KMS-11 (cell line): ENCODE data around the gene OR5A1.

Experiments
- H2AFZ ChIP-seq: fragments of 200-600 bp; sonication (generic); 2 replicates; pipeline ENCODE4 v1.6.1; 2016; ENCODE audit warnings: antibody characterized with exemption, mixed run types, low read depth
- H3K27ac ChIP-seq: fragments of 200-600 bp; sonication (generic); 2 replicates; pipeline ENCODE4 v1.6.1; 2016; ENCODE audit warnings: mild to moderate bottlenecking, mixed run types
- H3K27me3 ChIP-seq: fragments of 200-600 bp; sonication (generic); 2 replicates; pipeline ENCODE4 v1.6.1; 2017; ENCODE audit warnings: mild to moderate bottlenecking, low read depth, mixed run types, moderate library complexity; ENCODE audit not compliant: insufficient read depth
- H3K36me3 ChIP-seq: fragments of 200-600 bp; sonication (generic); 2 replicates; pipeline ENCODE4 v1.6.1; 2017; ENCODE audit warnings: mild to moderate bottlenecking, mixed run types; ENCODE audit not compliant: insufficient read depth
- H3K4me1 ChIP-seq: fragments of 200-600 bp; sonication (generic); 2 replicates; pipeline ENCODE4 v1.6.1; 2016; ENCODE audit warnings: mild to moderate bottlenecking, low read depth, mixed run types; ENCODE audit not compliant: poor library complexity, severe bottlenecking
- H3K4me2 ChIP-seq: fragments of 200-600 bp; sonication (generic); 2 replicates; pipeline ENCODE4 v1.7.0; 2016; ENCODE audit warnings: mild to moderate bottlenecking, mixed run types
- H3K4me3 ChIP-seq: fragments of 200-600 bp; sonication (generic); IDR thresholded peaks from 2 replicates; pipeline ENCODE4 v1.6.1; 2017; ENCODE audit warnings: low read depth, low read length, mixed read lengths; ENCODE audit not compliant: insufficient read depth
- H3K79me2 ChIP-seq: fragments of 200-600 bp; sonication (generic); 2 replicates; pipeline ENCODE4 v1.6.1; 2016; ENCODE audit warnings: low read depth, mixed run types; ENCODE audit not compliant: insufficient read depth
- H3K9ac ChIP-seq: fragments of 200-600 bp; sonication (generic); 2 replicates; pipeline ENCODE4 v1.6.1; 2016; ENCODE audit warnings: mild to moderate bottlenecking, mixed run types
- H4K20me1 ChIP-seq: fragments of 200-600 bp; sonication (generic); 2 replicates; pipeline ENCODE4 v1.6.1; 2016; ENCODE audit warnings: mild to moderate bottlenecking, mixed run types; ENCODE audit not compliant: insufficient read depth
- TF ChIP-seq, protein P1 (sequence below): fragments of 200-600 bp; sonication (generic); conservative IDR thresholded peaks from 2 replicates; pipeline ENCODE4 v1.6.1; 2017; ENCODE audit warnings: low read depth, mild to moderate bottlenecking, antibody characterized with exemption, low read length, moderate library complexity, mixed read lengths

Gene OR5A1

DNA sequence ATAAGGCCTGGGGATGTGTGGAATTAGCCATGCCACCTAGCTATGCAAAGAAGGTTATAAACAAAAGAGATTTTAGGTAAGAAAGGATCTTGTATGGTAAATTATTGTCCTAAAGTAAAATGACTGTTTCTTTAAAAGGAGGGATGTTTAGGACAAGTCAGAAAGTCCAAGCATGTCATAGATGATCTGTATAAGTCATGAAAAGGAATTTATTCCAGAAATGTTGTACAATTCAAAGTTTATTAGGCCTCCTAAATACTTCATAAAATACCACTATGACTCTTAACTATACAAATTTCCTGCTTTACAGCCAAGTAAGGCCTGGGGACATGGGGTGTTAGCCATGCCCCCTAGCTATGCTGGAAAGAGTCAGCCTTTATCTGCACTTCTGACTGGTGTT lies 32.7 kb upstream of the OR5A1 start:
- no peak overlapping the region for H3K9ac ChIP-seq
- no peaks in the 10 kb centered on the region for H3K79me2 ChIP-seq
- no peaks in the 10 kb centered on the region for H3K4me1 ChIP-seq
- TF ChIP-seq, protein P1, sequence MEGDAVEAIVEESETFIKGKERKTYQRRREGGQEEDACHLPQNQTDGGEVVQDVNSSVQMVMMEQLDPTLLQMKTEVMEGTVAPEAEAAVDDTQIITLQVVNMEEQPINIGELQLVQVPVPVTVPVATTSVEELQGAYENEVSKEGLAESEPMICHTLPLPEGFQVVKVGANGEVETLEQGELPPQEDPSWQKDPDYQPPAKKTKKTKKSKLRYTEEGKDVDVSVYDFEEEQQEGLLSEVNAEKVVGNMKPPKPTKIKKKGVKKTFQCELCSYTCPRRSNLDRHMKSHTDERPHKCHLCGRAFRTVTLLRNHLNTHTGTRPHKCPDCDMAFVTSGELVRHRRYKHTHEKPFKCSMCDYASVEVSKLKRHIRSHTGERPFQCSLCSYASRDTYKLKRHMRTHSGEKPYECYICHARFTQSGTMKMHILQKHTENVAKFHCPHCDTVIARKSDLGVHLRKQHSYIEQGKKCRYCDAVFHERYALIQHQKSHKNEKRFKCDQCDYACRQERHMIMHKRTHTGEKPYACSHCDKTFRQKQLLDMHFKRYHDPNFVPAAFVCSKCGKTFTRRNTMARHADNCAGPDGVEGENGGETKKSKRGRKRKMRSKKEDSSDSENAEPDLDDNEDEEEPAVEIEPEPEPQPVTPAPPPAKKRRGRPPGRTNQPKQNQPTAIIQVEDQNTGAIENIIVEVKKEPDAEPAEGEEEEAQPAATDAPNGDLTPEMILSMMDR, result no peak
- H3K4me2 ChIP-seq, result no peak overlapping the region
- H3K27ac ChIP-seq, result no peak overlapping the region
- no peaks in the 10 kb centered on the region for H4K20me1 ChIP-seq
- H3K36me3 ChIP-seq, result no peaks in the 10 kb centered on the region
- H3K27me3 ChIP-seq, result no peaks in the 10 kb centered on the region
- no peak overlapping the region for H3K4me3 ChIP-seq
- no peak overlapping the region for H2AFZ ChIP-seq

DNA sequence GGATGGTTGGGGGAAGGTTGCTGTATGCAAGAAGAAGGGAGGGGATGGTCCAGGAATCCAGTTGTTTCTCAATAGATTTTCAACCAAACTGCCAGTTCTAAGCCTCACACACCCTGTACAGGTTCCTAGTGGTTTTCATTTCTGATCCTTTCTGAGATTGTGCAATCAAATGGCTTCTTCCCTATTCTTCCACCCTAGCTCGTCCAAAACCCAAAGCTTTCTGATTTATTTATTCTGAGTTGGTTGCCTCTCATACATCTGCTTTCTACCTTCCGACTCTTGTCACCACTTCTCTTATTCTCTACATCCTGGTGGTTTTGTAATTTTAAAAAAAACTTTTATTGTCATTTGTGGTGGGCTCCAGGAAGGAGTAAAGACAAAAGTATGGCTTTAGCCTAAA lies 22.6 kb upstream of the OR5A1 start:
- no peak overlapping the region for H3K4me3 ChIP-seq
- no peak overlapping the region for H2AFZ ChIP-seq
- H3K4me2 ChIP-seq, result no peak overlapping the region
- H3K9ac ChIP-seq, result no peak overlapping the region
- H3K36me3 ChIP-seq, result no peaks in the 10 kb centered on the region
- TF ChIP-seq, protein P1, result no peak
- H4K20me1 ChIP-seq, result no peaks in the 10 kb centered on the region
- no peak overlapping the region for H3K27ac ChIP-seq
- no peaks in the 10 kb centered on the region for H3K4me1 ChIP-seq
- no peaks in the 10 kb centered on the region for H3K27me3 ChIP-seq
- H3K79me2 ChIP-seq, result no peaks in the 10 kb centered on the region

DNA sequence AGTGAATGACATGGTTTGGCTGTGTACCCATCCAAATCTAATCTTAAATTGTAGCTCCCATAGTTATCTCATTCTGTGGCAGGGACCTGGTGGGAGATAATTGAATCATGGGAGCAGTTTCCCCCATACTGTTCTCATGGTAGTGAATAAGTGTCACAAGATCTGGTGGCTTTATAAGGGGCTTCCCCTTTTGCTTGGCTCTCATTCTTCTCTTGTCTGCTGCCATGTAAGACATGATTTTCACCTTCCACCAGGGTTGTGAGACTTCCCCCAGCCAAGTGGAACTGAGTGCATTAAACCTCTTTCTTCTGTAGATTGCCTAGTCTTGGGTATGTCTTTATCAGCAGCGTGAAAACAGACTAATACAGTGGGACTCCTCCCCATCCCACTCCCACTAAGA lies 21.2 kb upstream of the OR5A1 start:
- Histone ChIP-seq H3K79me2 (no peaks in the 10 kb centered on the region), H4K20me1 (no peaks in the 10 kb centered on the region), H2AFZ (no peak overlapping the region), H3K27me3 (no peaks in the 10 kb centered on the region), H3K9ac (no peak overlapping the region), H3K36me3 (no peaks in the 10 kb centered on the region), H3K4me1 (no peaks in the 10 kb centered on the region), H3K4me3 (no peak overlapping the region), H3K4me2 (no peak overlapping the region), H3K27ac (no peak overlapping the region)
- TF ChIP-seq, protein P1, result no peak

DNA sequence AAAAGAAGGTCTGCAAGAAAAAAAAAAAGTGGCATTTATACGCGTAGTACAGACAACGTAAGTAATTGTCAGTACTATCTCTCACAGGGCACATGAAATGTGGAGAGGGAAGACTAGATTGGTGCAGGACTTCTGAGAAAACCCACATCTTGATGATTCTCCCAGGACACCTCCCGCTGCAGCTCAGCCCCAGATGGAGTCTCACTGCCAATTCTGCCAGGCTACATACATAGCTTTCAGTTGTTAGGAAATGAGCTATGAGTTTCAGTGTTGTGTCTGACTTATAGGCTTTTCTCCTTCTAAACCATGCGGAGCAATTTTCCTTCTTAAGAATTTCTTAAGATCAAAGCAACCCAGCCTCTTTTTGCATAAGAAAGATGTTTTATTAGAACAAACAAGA lies 19.7 kb upstream of the OR5A1 start:
- TF ChIP-seq, protein P1, result no peak
- no peaks in the 10 kb centered on the region for H3K79me2 ChIP-seq
- H3K4me2 ChIP-seq, result no peak overlapping the region

DNA sequence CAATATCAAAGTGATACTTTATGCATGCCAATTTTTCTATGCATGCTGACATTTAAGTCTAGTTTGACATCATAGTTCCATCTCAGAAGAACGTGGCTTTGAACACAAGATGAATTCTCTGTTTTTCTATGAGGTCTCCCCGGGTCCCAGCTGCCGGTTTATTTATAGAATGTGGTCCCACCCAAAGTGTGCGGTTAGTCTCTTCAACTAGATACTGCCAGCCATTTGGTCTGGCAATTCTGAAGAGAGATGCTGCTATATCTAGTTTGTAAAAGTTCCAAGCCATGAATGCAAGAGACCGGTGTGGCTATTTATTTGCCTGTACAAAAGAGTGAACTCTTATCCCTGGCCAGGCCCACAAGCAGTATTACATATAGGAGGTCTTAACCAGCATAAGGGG lies 19.2 kb upstream of the OR5A1 start:
- H3K36me3 ChIP-seq, result no peaks in the 10 kb centered on the region
- no peak overlapping the region for H2AFZ ChIP-seq
- no peaks in the 10 kb centered on the region for H3K79me2 ChIP-seq
- H3K4me1 ChIP-seq, result no peaks in the 10 kb centered on the region
- no peak overlapping the region for H3K9ac ChIP-seq
- no peak overlapping the region for H3K4me2 ChIP-seq
- no peaks in the 10 kb centered on the region for H4K20me1 ChIP-seq
- no peak overlapping the region for H3K4me3 ChIP-seq
- H3K27me3 ChIP-seq, result no peaks in the 10 kb centered on the region
- TF ChIP-seq, protein P1, result no peak
- no peak overlapping the region for H3K27ac ChIP-seq

More for the DNA sequence above, 19.7 kb upstream of the OR5A1 start:
- Histone ChIP-seq H4K20me1 (no peaks in the 10 kb centered on the region), H3K36me3 (no peaks in the 10 kb centered on the region), H2AFZ (no peak overlapping the region), H3K4me3 (no peak overlapping the region), H3K27ac (no peak overlapping the region), H3K27me3 (no peaks in the 10 kb centered on the region), H3K9ac (no peak overlapping the region), H3K4me1 (no peaks in the 10 kb centered on the region)
